Activated T-helper 1 cell treated with anti-CD3 and anti-CD28 coated beads, Interleukin-12 subunit alpha, Interleukin-12 subunit beta, Interleukin-2, Interleukin-4 antibody, amounts not matched to agents 30 ng/mL and 10 ng/mL and 1 ng/mL, durations not matched to agents 14 hours and 24 hours and 36 hours (primary cell): ENCODE results near the gene UBE2R2. TPM values are rescaled to one million over a fixed set of nuclear protein-coding genes. Genes with fewer than 3 reads are reported as not detected.
A peak's percentile ranks its signal among the peaks of the same experiment; 100 is the strongest.
"Not testable (repeated sequence)": the region's sequence is repeated elsewhere in the genome, so short reads cannot be mapped to it uniquely, and the experiment has no call there.

Experiments
- DNase-seq: peaks from one replicate; pipeline ENCODE4 v3.0.0; 2021; ENCODE audit warnings: low spot score
- H3K27ac Mint-ChIP-seq: one replicate; pipeline ENCODE4 v1.8.0; 2021; ENCODE audit warnings: mild to moderate bottlenecking, mixed read lengths
- H3K27me3 Mint-ChIP-seq: one replicate; pipeline ENCODE4 v1.8.0; 2022; ENCODE audit warnings: mild to moderate bottlenecking, moderate library complexity, mixed read lengths; ENCODE audit not compliant: insufficient read depth
- H3K36me3 Mint-ChIP-seq: one replicate; pipeline ENCODE4 v1.8.0; 2021; ENCODE audit warnings: low read depth, mixed read lengths
- H3K4me1 Mint-ChIP-seq: one replicate; pipeline ENCODE4 v1.8.0; 2021; ENCODE audit warnings: low read depth, mixed read lengths
- H3K4me3 Mint-ChIP-seq: one replicate; pipeline ENCODE4 v1.8.0; 2021; ENCODE audit warnings: mild to moderate bottlenecking, moderate library complexity, mixed read lengths
- H3K9me3 Mint-ChIP-seq: one replicate; pipeline ENCODE4 v1.8.0; 2021; ENCODE audit warnings: mixed read lengths
- intact Hi-C: fragments of 100-400 bp; cut with micrococcal nuclease; formaldehyde crosslinking; loops from one replicate; pipeline ENCODE4 v1.15.1; 2024
- total RNA-seq: library from RNA; stranded (reverse); gene quantifications from 2 replicates; pipeline ENCODE4 v1.2.3, GENCODE V29; 2022

The UBE2R2 gene
- 40.0 and 41.0 TPM in 2 replicates for total RNA-seq

GRCh38 chr9:33816327-33817252, at the start of gene UBE2R2:
Gene UBE2R2, plus strand, starts transcription at chr9:33817160. Its CDS starts 598 bp downstream, at chr9:33817758.
- DNase-seq, result peak; percentile 90
- H3K36me3 Mint-ChIP-seq, result peaks cover 9% of the 10 kb centered on the region
- H3K4me3 Mint-ChIP-seq, result peak within 1 kb of the TSS; percentile 93
- H3K27me3 Mint-ChIP-seq, result peaks cover 5% of the 10 kb centered on the region
- H3K9me3 Mint-ChIP-seq, result no peaks in the 10 kb centered on the region
- H3K27ac Mint-ChIP-seq, result peak within 1 kb of the TSS; percentile 98
- H3K4me1 Mint-ChIP-seq, result peaks cover 56% of the 10 kb centered on the region
- intact Hi-C loops, result loop anchor here (1.0 to 5.0 kb wide), 9 partner anchors 65 to 1264 kb away; partner anchors contain the start of genes DCAF12, DNAJA1, NFX1 and SMIM27

GRCh38 chr9:33770156-33770880, 46.6 kb upstream of the UBE2R2 start:
- intact Hi-C loops, result not testable (repeated sequence)

GRCh38 chr9:33773135-33773534, 43.8 kb upstream of the UBE2R2 start:
- H3K36me3 Mint-ChIP-seq, H3K27ac Mint-ChIP-seq, H3K4me1 Mint-ChIP-seq, H3K9me3 Mint-ChIP-seq, DNase-seq, H3K4me3 Mint-ChIP-seq, intact Hi-C loops: not testable (repeated sequence)
- peaks cover 14% of the 10 kb centered on the region for H3K27me3 Mint-ChIP-seq

More at GRCh38 chr9:33770156-33770880, 46.6 kb upstream of the UBE2R2 start:
- not testable (repeated sequence) for H3K9me3 Mint-ChIP-seq, H3K36me3 Mint-ChIP-seq, DNase-seq, H3K4me3 Mint-ChIP-seq, H3K27ac Mint-ChIP-seq, H3K4me1 Mint-ChIP-seq, H3K27me3 Mint-ChIP-seq

- H3K9me3 Mint-ChIP-seq, intact Hi-C loops, H3K36me3 Mint-ChIP-seq, H3K4me3 Mint-ChIP-seq, H3K27ac Mint-ChIP-seq, DNase-seq: not testable (repeated sequence)
- peaks cover 19% of the 10 kb centered on the region for H3K27me3 Mint-ChIP-seq
- H3K4me1 Mint-ChIP-seq, result peaks cover 10% of the 10 kb centered on the region
Measured at GRCh38 chr9:33774074-33774659, 42.8 kb upstream of the UBE2R2 start.

- DNase-seq, result no peak
- H3K9me3 Mint-ChIP-seq, result no peaks in the 10 kb centered on the region
- peaks cover 6% of the 10 kb centered on the region for H3K4me1 Mint-ChIP-seq
- H3K27me3 Mint-ChIP-seq, result peaks cover 22% of the 10 kb centered on the region
- H3K36me3 Mint-ChIP-seq, result no peaks in the 10 kb centered on the region
- H3K4me3 Mint-ChIP-seq, result no peak overlapping the region
- intact Hi-C loops, result no loop called here
- H3K27ac Mint-ChIP-seq, result no peak overlapping the region
Measured at GRCh38 chr9:33776578-33776977, 40.4 kb upstream of the UBE2R2 start.

- DNase-seq, result peak; percentile 27
- intact Hi-C loops, result loop anchor here (1.0 to 2.0 kb wide), 2 partner anchors 41 to 154 kb away; no protein-coding TSS in a partner anchor
- Mint-ChIP-seq H3K4me3 (no peak overlapping the region), H3K9me3 (no peaks in the 10 kb centered on the region), H3K27me3 (peaks cover 28% of the 10 kb centered on the region), H3K36me3 (no peaks in the 10 kb centered on the region), H3K27ac (no peak overlapping the region), H3K4me1 (peaks cover 6% of the 10 kb centered on the region)
Measured at GRCh38 chr9:33778700-33779351, 38.1 kb upstream of the UBE2R2 start.

GRCh38 chr9:33780276-33780675, 36.7 kb upstream of the UBE2R2 start:
- intact Hi-C loops, result no loop called here
- DNase-seq, result no peak
- H3K4me3 Mint-ChIP-seq, result no peak overlapping the region

GRCh38 chr9:33781736-33782135, 35.2 kb upstream of the UBE2R2 start:
- Mint-ChIP-seq H3K9me3 (no peaks in the 10 kb centered on the region), H3K27me3 (peaks cover 29% of the 10 kb centered on the region), H3K4me1 (peaks cover 6% of the 10 kb centered on the region), H3K4me3 (no peak overlapping the region), H3K36me3 (no peaks in the 10 kb centered on the region), H3K27ac (no peak overlapping the region)
- DNase-seq, result no peak
- intact Hi-C loops, result no loop called here

More at GRCh38 chr9:33780276-33780675, 36.7 kb upstream of the UBE2R2 start:
- Mint-ChIP-seq H3K27me3 (peaks cover 27% of the 10 kb centered on the region), H3K36me3 (no peaks in the 10 kb centered on the region), H3K27ac (no peak overlapping the region), H3K9me3 (no peaks in the 10 kb centered on the region), H3K4me1 (peaks cover 6% of the 10 kb centered on the region)

GRCh38 chr9:33782395-33783152, 34.4 kb upstream of the UBE2R2 start:
- H3K27ac Mint-ChIP-seq, result no peak overlapping the region
- no peak overlapping the region for H3K4me3 Mint-ChIP-seq
- intact Hi-C loops, result no loop called here
- no peaks in the 10 kb centered on the region for H3K9me3 Mint-ChIP-seq
- DNase-seq, result no peak
- peaks cover 29% of the 10 kb centered on the region for H3K27me3 Mint-ChIP-seq
- no peaks in the 10 kb centered on the region for H3K36me3 Mint-ChIP-seq
- H3K4me1 Mint-ChIP-seq, result peaks cover 6% of the 10 kb centered on the region

- no peaks in the 10 kb centered on the region for H3K36me3 Mint-ChIP-seq
- H3K4me3 Mint-ChIP-seq, result no peak overlapping the region
- intact Hi-C loops, result no loop called here
- H3K4me1 Mint-ChIP-seq, result no peaks in the 10 kb centered on the region
- peaks cover 26% of the 10 kb centered on the region for H3K27me3 Mint-ChIP-seq
- no peaks in the 10 kb centered on the region for H3K9me3 Mint-ChIP-seq
- DNase-seq, result no peak
- H3K27ac Mint-ChIP-seq, result no peak overlapping the region
Measured at GRCh38 chr9:33785914-33786313, 31.0 kb upstream of the UBE2R2 start.

- DNase-seq, result no peak
- Mint-ChIP-seq H3K4me3 (no peak overlapping the region), H3K9me3 (no peaks in the 10 kb centered on the region), H3K4me1 (no peaks in the 10 kb centered on the region), H3K36me3 (no peaks in the 10 kb centered on the region), H3K27me3 (peaks cover 26% of the 10 kb centered on the region), H3K27ac (no peak overlapping the region)
- intact Hi-C loops, result no loop called here
Measured at GRCh38 chr9:33786681-33787080, 30.3 kb upstream of the UBE2R2 start.

GRCh38 chr9:33787839-33788238, 29.1 kb upstream of the UBE2R2 start:
- no peak overlapping the region for H3K27ac Mint-ChIP-seq

More at GRCh38 chr9:33787839-33788238, 29.1 kb upstream of the UBE2R2 start:
- Mint-ChIP-seq H3K4me1 (no peaks in the 10 kb centered on the region), H3K36me3 (no peaks in the 10 kb centered on the region), H3K27me3 (peaks cover 28% of the 10 kb centered on the region), H3K9me3 (no peaks in the 10 kb centered on the region), H3K4me3 (no peak overlapping the region)
- DNase-seq, result no peak
- intact Hi-C loops, result no loop called here
